Measurements from ENCODE around the gene GRIK3.

- TF ChIP-seq POLR2AphosphoS5 (IDR thresholded peaks at IDR 0.05) = no peak
- no peak for TF ChIP-seq POLR2A (IDR thresholded peaks at IDR 0.05)
These were observed 77.7 kb downstream of the GRIK3 start for GRCh38 chr1:36956570-36956969.
